ENCODE data around the gene ZNF672. TPM values are rescaled to one million over a fixed set of nuclear protein-coding genes. Genes with fewer than 3 reads are reported as not detected.

Gene ZNF672
- total and polyA plus RNA-seq, 2 experiments from 2014 or later: 10.5 to 13.8 TPM

DNA sequence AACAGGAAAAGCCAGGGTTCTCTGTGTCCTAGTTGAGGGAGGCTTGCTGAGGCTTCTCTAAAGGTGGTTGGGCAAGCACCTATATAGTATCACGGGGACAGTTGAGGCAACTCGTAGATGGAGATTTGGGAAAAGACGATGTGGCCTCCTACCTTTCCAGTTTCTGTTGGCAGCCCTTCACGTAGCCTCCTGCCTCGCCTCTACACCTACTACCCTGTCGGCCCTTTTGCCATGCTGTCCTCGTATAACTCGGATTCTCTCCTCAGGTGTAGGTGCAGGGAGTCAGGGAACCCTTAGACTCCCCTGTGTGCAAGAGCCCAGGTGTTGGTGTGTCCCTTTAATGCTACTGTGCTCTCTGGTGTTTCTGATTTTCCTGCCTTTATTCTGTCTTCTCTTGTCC is 10.6 kb downstream of the ZNF672 start:
- peaks cover 3% of the 10 kb centered on the region; the same call in 1 of the 2 replicates for H3K4me1 ChIP-seq (ENCODE audit: insufficient read depth)
- TF ChIP-seq EZH2 (IDR thresholded peaks at IDR 0.05; ENCODE audit: insufficient read depth, poor library complexity, severe bottlenecking) (no peak), EZH2phosphoT487 (IDR thresholded peaks at IDR 0.05; ENCODE audit: insufficient read depth, low read depth) (no peak)
- no peak overlapping the region for H3K27ac ChIP-seq
- H3K9ac ChIP-seq: no peak overlapping the region
- H3F3A ChIP-seq (ENCODE audit: insufficient read depth): peaks cover 5% of the 10 kb centered on the region
- H3K9me3 ChIP-seq (ENCODE audit: low read depth): no peaks in the 10 kb centered on the region
- no peak for DNase-seq
- WGBS, 2 experiments (ENCODE audit: low coverage in 1 of 2, low lambda C conversion rate in 2 of 2, missing lambda C conversion rate in 2 of 2): 88 to 91% methylated on average over 8 of the region's 8 CpGs
- no peaks in the 10 kb centered on the region for H3K27me3 ChIP-seq (replicated peaks; ENCODE audit: insufficient read depth)
- H2AFZ ChIP-seq: no peak overlapping the region
- H3K9me2 ChIP-seq (ENCODE audit: insufficient read depth): no peaks in the 10 kb centered on the region
- in situ Hi-C loops (cut with MboI): no loop called here
- peaks cover 15% of the 10 kb centered on the region; the same call in 1 of the 2 replicates for H3K36me3 ChIP-seq (ENCODE audit: low read depth)
- H3K79me2 ChIP-seq (ENCODE audit: insufficient read depth): peaks cover 23% of the 10 kb centered on the region
- no peak overlapping the region for H3K4me3 ChIP-seq
- H3K4me2 ChIP-seq (ENCODE audit: unreplicated experiment): no peak overlapping the region
- no peaks in the 10 kb centered on the region for H4K20me1 ChIP-seq (ENCODE audit: insufficient read depth)

DNA sequence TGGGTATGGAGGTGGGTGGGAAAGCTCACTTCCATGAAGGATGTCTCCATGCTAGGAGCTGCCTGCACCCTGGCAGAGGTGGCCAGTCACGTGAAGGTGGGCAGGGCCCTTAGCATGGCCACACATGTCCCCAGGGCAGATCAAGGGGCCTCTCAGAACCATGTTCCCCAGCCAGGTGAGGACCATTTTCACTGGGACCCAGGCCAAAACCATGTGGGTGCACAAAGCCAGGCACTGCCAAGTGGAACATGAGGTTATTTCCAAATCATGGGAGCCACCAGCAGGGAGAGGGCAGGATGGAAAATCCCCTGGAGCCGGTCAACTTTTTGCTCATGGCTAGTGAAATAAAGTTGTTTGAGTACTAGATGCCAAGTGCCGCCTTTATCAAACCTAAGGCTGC is 11.1 kb downstream of the ZNF672 start:
- peaks cover 17% of the 10 kb centered on the region for H3K79me2 ChIP-seq (ENCODE audit: insufficient read depth)
- no peaks in the 10 kb centered on the region for H3K27me3 ChIP-seq (replicated peaks; ENCODE audit: insufficient read depth)
- H2AFZ ChIP-seq: no peak overlapping the region
- H3K4me2 ChIP-seq (ENCODE audit: unreplicated experiment): no peak overlapping the region
- 96 to 100% methylated on average over 3 of the region's 3 CpGs for WGBS, 2 experiments (ENCODE audit: low coverage in 1 of 2, low lambda C conversion rate in 2 of 2, missing lambda C conversion rate in 2 of 2)
- no peak overlapping the region for H3K4me3 ChIP-seq
- in situ Hi-C loops (cut with MboI): no loop called here
- no peaks in the 10 kb centered on the region for H4K20me1 ChIP-seq (ENCODE audit: insufficient read depth)
- peaks cover 6% of the 10 kb centered on the region for H3F3A ChIP-seq (ENCODE audit: insufficient read depth)
- H3K9me2 ChIP-seq (ENCODE audit: insufficient read depth): no peaks in the 10 kb centered on the region
- no peaks in the 10 kb centered on the region for H3K9me3 ChIP-seq (ENCODE audit: low read depth)
- peaks cover 3% of the 10 kb centered on the region; the same call in 1 of the 2 replicates for H3K4me1 ChIP-seq (ENCODE audit: insufficient read depth)
- H3K27ac ChIP-seq: no peak overlapping the region
- peaks cover 15% of the 10 kb centered on the region; the same call in 1 of the 2 replicates for H3K36me3 ChIP-seq (ENCODE audit: low read depth)
- no peak overlapping the region for H3K9ac ChIP-seq
- DNase-seq: no peak
- no peak for TF ChIP-seq EZH2phosphoT487 (IDR thresholded peaks at IDR 0.05; ENCODE audit: insufficient read depth, low read depth)
- no peak for TF ChIP-seq EZH2 (IDR thresholded peaks at IDR 0.05; ENCODE audit: insufficient read depth, poor library complexity, severe bottlenecking)

- Histone ChIP-seq H3K27ac (no peak overlapping the region), H3K36me3 (ENCODE audit: low read depth) (peaks cover 15% of the 10 kb centered on the region; the same call in 1 of the 2 replicates), H3K4me2 (ENCODE audit: unreplicated experiment) (no peak overlapping the region), H2AFZ (no peak overlapping the region), H3K9me3 (ENCODE audit: low read depth) (no peaks in the 10 kb centered on the region), H3F3A (ENCODE audit: insufficient read depth) (peaks cover 6% of the 10 kb centered on the region), H3K27me3 (replicated peaks; ENCODE audit: insufficient read depth) (no peaks in the 10 kb centered on the region), H3K4me1 (ENCODE audit: insufficient read depth) (peaks cover 3% of the 10 kb centered on the region; the same call in 1 of the 2 replicates), H3K4me3 (no peak overlapping the region), H4K20me1 (ENCODE audit: insufficient read depth) (no peaks in the 10 kb centered on the region), H3K79me2 (ENCODE audit: insufficient read depth) (peaks cover 12% of the 10 kb centered on the region), H3K9me2 (ENCODE audit: insufficient read depth) (no peaks in the 10 kb centered on the region), H3K9ac (no peak overlapping the region)
- in situ Hi-C loops (cut with MboI): no loop called here
- DNase-seq: no peak
- 74 to 78% methylated on average over 3 of the region's 3 CpGs for WGBS, 2 experiments (ENCODE audit: low coverage in 1 of 2, low lambda C conversion rate in 2 of 2, missing lambda C conversion rate in 2 of 2)
- TF ChIP-seq EZH2phosphoT487 (IDR thresholded peaks at IDR 0.05; ENCODE audit: insufficient read depth, low read depth) (no peak), EZH2 (IDR thresholded peaks at IDR 0.05; ENCODE audit: insufficient read depth, poor library complexity, severe bottlenecking) (no peak)
Measured at GRCh38 chr1:248849637-248850036, 11.6 kb downstream of the ZNF672 start.

GRCh38 chr1:248850124-248850523 is 12.1 kb downstream of the ZNF672 start:
- no peak for DNase-seq
- whole genome bisulfite sequencing, 2 experiments (ENCODE audit: low coverage in 1 of 2, low lambda C conversion rate in 2 of 2, missing lambda C conversion rate in 2 of 2): 87 to 90% methylated on average over 9 of the region's 9 CpGs
- Histone ChIP-seq H2AFZ (no peak overlapping the region), H3K4me1 (ENCODE audit: insufficient read depth) (peaks cover 3% of the 10 kb centered on the region; the same call in 1 of the 2 replicates), H3K4me2 (ENCODE audit: unreplicated experiment) (no peak overlapping the region), H3K9me3 (ENCODE audit: low read depth) (no peaks in the 10 kb centered on the region), H3F3A (ENCODE audit: insufficient read depth) (peaks cover 6% of the 10 kb centered on the region), H3K9ac (no peak overlapping the region), H3K9me2 (ENCODE audit: insufficient read depth) (no peaks in the 10 kb centered on the region), H3K27ac (no peak overlapping the region), H3K79me2 (ENCODE audit: insufficient read depth) (peaks cover 7% of the 10 kb centered on the region), H3K27me3 (replicated peaks; ENCODE audit: insufficient read depth) (no peaks in the 10 kb centered on the region), H3K36me3 (ENCODE audit: low read depth) (peaks cover 15% of the 10 kb centered on the region; the same call in 1 of the 2 replicates), H4K20me1 (ENCODE audit: insufficient read depth) (no peaks in the 10 kb centered on the region), H3K4me3 (no peak overlapping the region)
- TF ChIP-seq EZH2 (IDR thresholded peaks at IDR 0.05; ENCODE audit: insufficient read depth, poor library complexity, severe bottlenecking) (no peak), EZH2phosphoT487 (IDR thresholded peaks at IDR 0.05; ENCODE audit: insufficient read depth, low read depth) (no peak)
- in situ Hi-C loops (cut with MboI): no loop called here

All from GM23248 (cell line).